Caco-2 (cell line): ENCODE data around the gene INPP5J. TPM values are rescaled to one million over a fixed set of nuclear protein-coding genes. Genes with fewer than 3 reads are reported as not detected.
A peak's percentile ranks its signal among the peaks of the same experiment; 100 is the strongest.

Experiments used
- BruUV-seq: library from RNA; stranded (reverse); fragments of 400-500 nt; replicated peaks from 2 replicates; lab custom pipeline; 2021; lab: Mats Ljungman, UMichigan
- CTCF ChIA-PET: fragments of 300-600 bp; sonication (Branson Sonifier 250); formaldehyde crosslinking; loops from one replicate; lab custom pipeline; 2022; ENCODE audit warnings: antibody characterized with exemption; lab: Charles Lee
- POLR2A ChIA-PET: fragments of 300-600 bp; sonication (Branson Sonifier 250); formaldehyde crosslinking; loops from one replicate; lab custom pipeline; 2022; ENCODE audit warnings: antibody characterized with exemption; lab: Charles Lee
- DNase-seq, 2 experiments: peaks; one replicate each; pipeline versions ENCODE4 v3.0.0 to v3.0.0-alpha.2; 2020 to 2022
- H3K27me3 ChIP-seq: replicated peaks from 2 replicates; pipeline ENCODE4 v1.6.0; 2011; ENCODE audit warnings: low read length; ENCODE audit not compliant: control insufficient read depth, insufficient read depth
- H3K36me3 ChIP-seq: 2 replicates; pipeline ENCODE4 v1.5.1; 2011; ENCODE audit warnings: low read length; ENCODE audit not compliant: control insufficient read depth, insufficient read depth
- H3K4me1 ChIP-seq: fragments of 250-450 bp; sonication (Bioruptor Pico); 2 replicates; pipeline ENCODE4 v1.5.1; 2020; ENCODE audit warnings: mild to moderate bottlenecking
- H3K4me3 ChIP-seq: 2 replicates; pipeline ENCODE4 v1.5.1; 2011; ENCODE audit warnings: low read depth, mild to moderate bottlenecking, control low read depth, low read length
- H3K9me3 ChIP-seq: fragments of 250-450 bp; sonication (Bioruptor Pico); 2 replicates; pipeline ENCODE4 v1.5.1; 2020; ENCODE audit warnings: mild to moderate bottlenecking, moderate library complexity
- H3K27ac Mint-ChIP-seq: one replicate; pipeline ENCODE4 v1.8.0; 2022; ENCODE audit warnings: mixed read lengths; ENCODE audit not compliant: unreplicated experiment
- H3K27me3 Mint-ChIP-seq: one replicate; pipeline ENCODE4 v1.8.0; 2022; ENCODE audit warnings: mixed read lengths; ENCODE audit not compliant: insufficient read depth, unreplicated experiment
- H3K36me3 Mint-ChIP-seq: one replicate; pipeline ENCODE4 v1.8.0; 2022; ENCODE audit warnings: mild to moderate bottlenecking, mixed read lengths; ENCODE audit not compliant: insufficient read depth, unreplicated experiment
- H3K4me1 Mint-ChIP-seq: one replicate; pipeline ENCODE4 v1.8.0; 2022; ENCODE audit warnings: low read depth, mixed read lengths; ENCODE audit not compliant: unreplicated experiment
- H3K4me3 Mint-ChIP-seq: one replicate; pipeline ENCODE4 v1.8.0; 2022; ENCODE audit warnings: mild to moderate bottlenecking, moderate library complexity, mixed read lengths; ENCODE audit not compliant: unreplicated experiment
- H3K9me3 Mint-ChIP-seq: one replicate; pipeline ENCODE4 v1.8.0; 2022; ENCODE audit warnings: mixed read lengths; ENCODE audit not compliant: unreplicated experiment
- intact Hi-C: fragments of 100-400 bp; cut with micrococcal nuclease; formaldehyde crosslinking; loops from one replicate; pipeline ENCODE4 v1.10.0; 2022; ENCODE audit not compliant: unreplicated experiment
- total RNA-seq: library from RNA; stranded (reverse); gene quantifications from 2 replicates; pipeline ENCODE4 v1.2.3, GENCODE V29; 2022
- TF ChIP-seq, protein P1 (sequence below), 2 experiments: fragments of 200-600 bp in 1 of 2; IDR thresholded peaks; 1 replicate in 1 of 2; 2 replicates in 1 of 2; pipeline versions ENCODE4 v1.5.1 to v1.8.0; 2011 to 2022; ENCODE audit warnings: antibody characterized with exemption in 1 of 2, control low read depth in 1 of 2, inconsistent platforms in 1 of 2, low read depth in 1 of 2, low read length in 1 of 2, mild to moderate bottlenecking in 1 of 2, moderate library complexity in 1 of 2; ENCODE audit not compliant: insufficient read depth in 1 of 2, severe bottlenecking in 1 of 2, unreplicated experiment in 1 of 2

Gene INPP5J
- total RNA-seq, 1 experiment from 2014 or later: 6.8 TPM

GRCh38 chr22:31080848-31081649 lies 41.7 kb upstream of the INPP5J start, which contains the start of gene SMTN:
Gene SMTN (plus strand): TSS chr22:31081318. CDS start chr22:31083259, 1,941 bp downstream.
- Histone ChIP-seq H3K27me3 (no peaks in the 10 kb centered on the region), H3K4me3 (peak within 1 kb of the TSS; percentile 60), H3K36me3 (peaks cover 1% of the 10 kb centered on the region), H3K9me3 (no peaks in the 10 kb centered on the region), H3K4me1 (peaks cover 38% of the 10 kb centered on the region)
- intact Hi-C loops: loop anchor here (1.0 kb wide), 1 partner anchor 112 kb away; the partner anchor contains the start of gene TUG1
- TF ChIP-seq, protein P1, sequence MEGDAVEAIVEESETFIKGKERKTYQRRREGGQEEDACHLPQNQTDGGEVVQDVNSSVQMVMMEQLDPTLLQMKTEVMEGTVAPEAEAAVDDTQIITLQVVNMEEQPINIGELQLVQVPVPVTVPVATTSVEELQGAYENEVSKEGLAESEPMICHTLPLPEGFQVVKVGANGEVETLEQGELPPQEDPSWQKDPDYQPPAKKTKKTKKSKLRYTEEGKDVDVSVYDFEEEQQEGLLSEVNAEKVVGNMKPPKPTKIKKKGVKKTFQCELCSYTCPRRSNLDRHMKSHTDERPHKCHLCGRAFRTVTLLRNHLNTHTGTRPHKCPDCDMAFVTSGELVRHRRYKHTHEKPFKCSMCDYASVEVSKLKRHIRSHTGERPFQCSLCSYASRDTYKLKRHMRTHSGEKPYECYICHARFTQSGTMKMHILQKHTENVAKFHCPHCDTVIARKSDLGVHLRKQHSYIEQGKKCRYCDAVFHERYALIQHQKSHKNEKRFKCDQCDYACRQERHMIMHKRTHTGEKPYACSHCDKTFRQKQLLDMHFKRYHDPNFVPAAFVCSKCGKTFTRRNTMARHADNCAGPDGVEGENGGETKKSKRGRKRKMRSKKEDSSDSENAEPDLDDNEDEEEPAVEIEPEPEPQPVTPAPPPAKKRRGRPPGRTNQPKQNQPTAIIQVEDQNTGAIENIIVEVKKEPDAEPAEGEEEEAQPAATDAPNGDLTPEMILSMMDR (IDR thresholded peaks at IDR 0.05; ENCODE audit: insufficient read depth in 1 of 2, low read depth in 1 of 2, low read length in 1 of 2, severe bottlenecking in 1 of 2, unreplicated experiment in 1 of 2): no peak
- BruUV-seq: no TSS peak
- POLR2A ChIA-PET: interaction anchor here (0.5 to 3.4 kb wide), 10 partner anchors 15 to 168 kb away, joined by 3 to 60 read pairs (median 4); partner anchors contain the start of genes MORC2 and TUG1
- peaks cover 30% of the 10 kb centered on the region for H3K4me1 Mint-ChIP-seq
- peaks cover 32% of the 10 kb centered on the region for H3K36me3 Mint-ChIP-seq
- H3K4me3 Mint-ChIP-seq: peak within 1 kb of the TSS; percentile 94
- H3K27me3 Mint-ChIP-seq: no peaks in the 10 kb centered on the region
- H3K27ac Mint-ChIP-seq: peak within 1 kb of the TSS; percentile 95
- CTCF ChIA-PET: interaction anchor here (0.8 to 3.5 kb wide), 7 partner anchors 18 to 112 kb away, joined by 3 to 29 read pairs (median 4); partner anchors contain the start of genes MORC2, SELENOM and TUG1
- no peaks in the 10 kb centered on the region for H3K9me3 Mint-ChIP-seq
- DNase-seq: peak; percentile 93 to 96

GRCh38 chr22:31081963-31082605 lies 40.7 kb upstream of the INPP5J start:
- peak overlapping the region; percentile 94 for H3K4me3 Mint-ChIP-seq
- peaks cover 30% of the 10 kb centered on the region for H3K4me1 Mint-ChIP-seq
- H3K27me3 Mint-ChIP-seq: no peaks in the 10 kb centered on the region

More at GRCh38 chr22:31081963-31082605, 40.7 kb upstream of the INPP5J start:
- no peak for DNase-seq
- H3K36me3 Mint-ChIP-seq: peaks cover 32% of the 10 kb centered on the region
- intact Hi-C loops: no loop called here
- Histone ChIP-seq H3K4me1 (peaks cover 38% of the 10 kb centered on the region), H3K9me3 (no peaks in the 10 kb centered on the region), H3K36me3 (peaks cover 1% of the 10 kb centered on the region), H3K4me3 (peak overlapping the region; percentile 60), H3K27me3 (no peaks in the 10 kb centered on the region)
- ChIA-PET POLR2A (interaction anchor here (0.6 to 2.6 kb wide), 2 partner anchors 13 to 18 kb away, joined by 4 to 26 read pairs; no protein-coding TSS in a partner anchor), CTCF (interaction anchor here (0.6 to 3.5 kb wide), 6 partner anchors 19 to 132 kb away, joined by 3 to 29 read pairs (median 10); partner anchors contain the start of genes MORC2, SELENOM and TUG1)
- H3K9me3 Mint-ChIP-seq: no peaks in the 10 kb centered on the region
- no TSS peak for BruUV-seq
- TF ChIP-seq, protein P1 (IDR thresholded peaks at IDR 0.05; ENCODE audit: insufficient read depth in 1 of 2, low read depth in 1 of 2, low read length in 1 of 2, severe bottlenecking in 1 of 2, unreplicated experiment in 1 of 2): no peak
- peak overlapping the region; percentile 95 for H3K27ac Mint-ChIP-seq
